ENCODE measurements around the gene CCDC71L. TPM values are rescaled to one million over a fixed set of nuclear protein-coding genes. Genes with fewer than 3 reads are reported as not detected.

CCDC71L gene
- total and polyA plus RNA-seq, 4 donors, result 7.4 to 16.6 (median 12.3) TPM

GRCh38 chr7:106609416-106609815, 51.5 kb downstream of the CCDC71L start:
- peak; percentile 14 for TF ChIP-seq YY1 (IDR thresholded peaks at IDR 0.05)
- no peak for TF ChIP-seq GABPA (IDR thresholded peaks at IDR 0.05 in 1 of 2, conservative IDR thresholded peaks at IDR 0.05 in 1 of 2)
- Histone ChIP-seq H3K27me3 (ENCODE audit: control insufficient read depth in 4 of 4, insufficient read depth in 4 of 4, low read length in 3 of 4) (no peaks in the 10 kb centered on the region), H3K27ac (ENCODE audit: low read depth in 1 of 2, low read length in 2 of 2) (no peak overlapping the region), H3K4me1 (ENCODE audit: control insufficient read depth in 4 of 4, insufficient read depth in 4 of 4, low read length in 3 of 4) (peaks cover 0 to 16% (median 5%) of the 10 kb centered on the region in 4 donors), H3K9ac (ENCODE audit: low read depth in 1 of 2, low read length in 2 of 2) (no peak overlapping the region), H3K36me3 (ENCODE audit: control insufficient read depth in 4 of 4, insufficient read depth in 3 of 4, low read depth in 1 of 4, low read length in 3 of 4) (no peaks in the 10 kb centered on the region), H3K9me3 (ENCODE audit: control insufficient read depth in 4 of 4, low read length in 3 of 4) (peaks cover 0 to 2% (median 0%) of the 10 kb centered on the region in 4 donors), H3K4me3 (ENCODE audit: low read depth in 1 of 3, low read length in 3 of 3) (no peak overlapping the region)
- WGBS, result 95% methylated on average over 5 of the region's 5 CpGs
- DNase-seq (ENCODE audit: low spot score), result no peak

- Histone ChIP-seq H3K27ac (ENCODE audit: low read depth in 1 of 2, low read length in 2 of 2) (no peak overlapping the region), H3K9me3 (ENCODE audit: control insufficient read depth in 4 of 4, low read length in 3 of 4) (peaks cover 0 to 2% (median 0%) of the 10 kb centered on the region in 4 donors), H3K27me3 (ENCODE audit: control insufficient read depth in 4 of 4, insufficient read depth in 4 of 4, low read length in 3 of 4) (no peaks in the 10 kb centered on the region), H3K9ac (ENCODE audit: low read depth in 1 of 2, low read length in 2 of 2) (no peak overlapping the region), H3K36me3 (ENCODE audit: control insufficient read depth in 4 of 4, insufficient read depth in 3 of 4, low read depth in 1 of 4, low read length in 3 of 4) (no peaks in the 10 kb centered on the region), H3K4me1 (ENCODE audit: control insufficient read depth in 4 of 4, insufficient read depth in 4 of 4, low read length in 3 of 4) (peaks cover 0 to 16% (median 5%) of the 10 kb centered on the region in 4 donors), H3K4me3 (ENCODE audit: low read depth in 1 of 3, low read length in 3 of 3) (no peak overlapping the region)
- 76% methylated on average over 1 of the region's 1 CpG for WGBS
- no peak for DNase-seq (ENCODE audit: low spot score)
- TF ChIP-seq TAF1 (conservative IDR thresholded peaks at IDR 0.05), result no peak
- TF ChIP-seq ZBTB33 (IDR thresholded peaks at IDR 0.05), result no peak
These were observed 52.3 kb downstream of the CCDC71L start for GRCh38 chr7:106608661-106609060.

Other genes starting within 250 kb of the CCDC71L start
- gene PIK3CG, start 204.1 kb upstream of the CCDC71L start, total RNA-seq, result 1 to 10 TPM; 2.2 to 4.1 TPM
- gene PIK3CG, start 204.1 kb upstream of the CCDC71L start, polyA plus RNA-seq, result under 1 TPM; 0.36 to 0.38 TPM